WTC11 (cell line): ENCODE data around the gene SAMD10.

Experiments
- CTCF ChIP-seq: fragments of 200-600 bp; IDR thresholded peaks from 2 replicates; pipeline ENCODE4 v1.8.0; 2022; ENCODE audit warnings: antibody characterized with exemption
- TCF7 ChIP-seq: sonication (generic); formaldehyde crosslinking; IDR thresholded peaks from 2 replicates; pipeline ENCODE4 v1.8.0; 2022; ENCODE audit warnings: mild to moderate bottlenecking, low read depth, missing genetic modification reagents, moderate library complexity
- ZBTB21 ChIP-seq: sonication (generic); formaldehyde crosslinking; IDR thresholded peaks from 2 replicates; pipeline ENCODE4 v1.8.1; 2023; ENCODE audit warnings: mild to moderate bottlenecking, missing genetic modification reagents, borderline replicate concordance
- TF ChIP-seq, protein P1 (sequence below): sonication (generic); formaldehyde crosslinking; IDR thresholded peaks from 2 replicates; pipeline ENCODE4 v1.8.1; 2022; ENCODE audit warnings: low read depth, missing genetic modification reagents, borderline replicate concordance

GRCh38 chr20:63944078-63944941 is 35.1 kb downstream of the SAMD10 start:
- no peak for TF ChIP-seq CTCF
- no peak for TF ChIP-seq TCF7 (CRISPR knock-in tag)
- TF ChIP-seq, protein P1, sequence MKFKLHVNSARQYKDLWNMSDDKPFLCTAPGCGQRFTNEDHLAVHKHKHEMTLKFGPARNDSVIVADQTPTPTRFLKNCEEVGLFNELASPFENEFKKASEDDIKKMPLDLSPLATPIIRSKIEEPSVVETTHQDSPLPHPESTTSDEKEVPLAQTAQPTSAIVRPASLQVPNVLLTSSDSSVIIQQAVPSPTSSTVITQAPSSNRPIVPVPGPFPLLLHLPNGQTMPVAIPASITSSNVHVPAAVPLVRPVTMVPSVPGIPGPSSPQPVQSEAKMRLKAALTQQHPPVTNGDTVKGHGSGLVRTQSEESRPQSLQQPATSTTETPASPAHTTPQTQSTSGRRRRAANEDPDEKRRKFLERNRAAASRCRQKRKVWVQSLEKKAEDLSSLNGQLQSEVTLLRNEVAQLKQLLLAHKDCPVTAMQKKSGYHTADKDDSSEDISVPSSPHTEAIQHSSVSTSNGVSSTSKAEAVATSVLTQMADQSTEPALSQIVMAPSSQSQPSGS (CRISPR knock-in tag), result no peak
- TF ChIP-seq ZBTB21, result no peak
